ENCODE measurements around the gene XCR1.
"Not testable (repeated sequence)": the region's sequence is repeated elsewhere in the genome, so short reads cannot be mapped to it uniquely, and the experiment has no call there.

The XCR1 gene

GRCh38 chr3:46001178-46001577 is 26.1 kb downstream of the XCR1 start:
- DNase-seq, result no peak

DNA sequence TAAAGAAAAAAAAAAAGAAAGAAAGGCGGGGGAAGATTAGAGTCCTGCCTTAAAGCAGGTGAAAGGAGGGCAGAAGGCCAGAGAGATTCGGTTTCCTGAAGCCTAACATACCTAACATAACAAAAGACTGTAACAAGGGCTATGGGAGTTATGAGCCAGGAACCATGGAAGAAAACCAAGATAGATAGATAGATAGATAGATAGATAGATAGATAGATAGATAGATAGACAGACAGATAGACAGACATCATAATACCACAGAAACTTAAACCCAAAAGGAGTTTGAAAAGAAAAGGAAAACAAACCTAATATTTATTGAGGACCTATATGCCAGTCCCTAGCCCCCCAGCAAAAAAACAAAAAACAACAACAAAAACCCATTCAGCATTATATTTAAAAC is 29.3 kb downstream of the XCR1 start:
- DNase-seq, result no peak

DNA sequence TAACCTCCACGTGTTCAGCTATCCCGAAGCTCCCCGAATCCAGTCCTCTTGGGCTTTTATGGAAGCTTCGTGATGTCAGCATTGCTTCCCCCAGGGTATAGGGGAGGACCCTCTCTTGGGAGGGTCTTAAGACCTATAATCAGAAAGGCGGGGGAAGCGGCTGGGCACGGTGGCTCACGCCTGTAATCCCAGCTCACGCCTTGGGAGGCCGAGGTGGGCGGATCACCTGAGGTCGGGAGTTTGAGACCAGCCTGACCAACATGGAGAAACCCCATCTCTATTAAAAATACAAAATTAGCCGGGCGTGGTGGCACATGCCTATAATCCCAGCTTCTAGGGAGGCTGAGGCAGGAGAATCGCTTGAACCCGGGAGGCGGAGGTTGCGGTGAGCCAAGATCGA is 29.8 kb downstream of the XCR1 start:
- not testable (repeated sequence) for DNase-seq

DNA sequence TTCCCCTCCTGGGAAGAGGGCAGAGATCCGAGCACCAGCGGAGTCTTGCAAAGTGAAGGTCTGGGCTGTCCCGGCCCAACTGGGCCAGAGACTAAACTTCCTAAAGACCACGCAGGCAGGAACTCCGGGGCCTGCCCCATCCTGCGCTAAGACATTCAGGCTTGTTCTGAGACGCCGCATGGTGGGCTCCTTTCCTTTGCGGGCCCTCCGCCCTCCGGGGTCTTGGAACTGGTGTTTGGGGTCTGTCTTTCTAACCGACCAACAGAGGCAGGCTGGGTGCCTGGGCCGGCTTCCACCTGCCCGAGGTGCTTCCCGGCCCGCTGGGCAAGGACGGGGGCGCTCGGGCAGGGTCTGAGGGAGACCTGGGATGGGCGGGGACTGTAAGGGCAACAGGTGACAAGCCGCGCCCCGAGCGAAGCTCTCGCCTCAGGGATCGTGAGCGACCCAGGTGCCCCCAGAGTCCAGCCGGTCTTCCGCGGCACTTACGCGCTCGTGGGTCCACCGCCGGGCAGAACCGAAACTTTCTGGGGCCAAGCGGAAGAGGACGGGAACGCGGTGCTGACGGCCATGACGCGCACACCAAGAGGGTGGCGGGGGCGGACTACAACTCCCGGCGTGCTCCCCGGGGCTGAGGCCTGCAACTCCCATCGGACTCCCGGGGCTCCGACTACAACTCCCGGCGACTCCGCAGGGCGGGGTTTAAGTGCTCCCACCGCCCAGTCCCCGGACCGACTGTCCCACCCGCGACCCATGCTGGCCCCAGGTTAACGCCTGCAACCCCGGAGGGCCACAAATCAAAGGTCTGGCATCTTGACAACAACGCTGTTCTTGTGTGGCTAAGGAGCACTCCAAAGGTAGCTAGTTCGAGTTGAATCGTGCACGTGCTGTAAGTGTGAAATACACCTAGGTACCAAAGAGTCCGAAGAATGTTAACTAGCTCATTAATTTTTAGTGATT is 31.8 kb downstream of the XCR1 start, which contains the start of gene FYCO1:
Gene FYCO1, minus strand, starts transcription at position 589 of the 957 bp plus-strand sequence. CDS start 10,914 bp downstream, outside the sequence.
- peak; percentile 63 for DNase-seq

- DNase-seq, result peak; percentile 45
These were observed 32.7 kb downstream of the XCR1 start for GRCh38 chr3:45994419-45995235.

DNA sequence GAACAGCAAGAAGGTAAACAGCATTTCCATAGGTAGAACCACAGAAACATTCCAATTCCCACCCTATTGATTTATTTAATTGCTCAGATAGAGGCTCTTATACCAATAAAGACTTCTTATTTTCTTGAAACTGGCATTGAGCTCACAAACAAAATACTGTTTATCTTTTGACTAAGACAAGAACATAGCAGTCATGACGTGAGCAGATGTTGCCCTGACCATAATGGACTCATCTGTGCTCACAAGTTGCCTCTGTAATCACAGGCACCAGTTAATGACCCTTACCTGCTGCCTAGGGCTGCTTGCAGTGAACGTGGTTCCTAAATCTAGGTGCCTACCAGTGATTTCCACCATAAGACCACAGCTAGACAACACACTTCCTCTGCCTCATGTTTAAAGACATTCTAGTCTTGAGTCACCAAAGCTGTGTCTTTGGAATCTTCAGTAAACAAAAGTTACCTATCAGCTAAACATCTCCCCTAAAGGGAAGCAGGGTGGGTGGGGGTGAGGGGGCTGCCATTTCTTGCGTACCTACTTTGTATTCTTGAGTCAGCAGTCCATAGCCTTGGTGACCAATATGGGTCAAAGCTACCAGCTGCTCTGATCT is 33.8 kb downstream of the XCR1 start:
- DNase-seq, result no peak

DNA sequence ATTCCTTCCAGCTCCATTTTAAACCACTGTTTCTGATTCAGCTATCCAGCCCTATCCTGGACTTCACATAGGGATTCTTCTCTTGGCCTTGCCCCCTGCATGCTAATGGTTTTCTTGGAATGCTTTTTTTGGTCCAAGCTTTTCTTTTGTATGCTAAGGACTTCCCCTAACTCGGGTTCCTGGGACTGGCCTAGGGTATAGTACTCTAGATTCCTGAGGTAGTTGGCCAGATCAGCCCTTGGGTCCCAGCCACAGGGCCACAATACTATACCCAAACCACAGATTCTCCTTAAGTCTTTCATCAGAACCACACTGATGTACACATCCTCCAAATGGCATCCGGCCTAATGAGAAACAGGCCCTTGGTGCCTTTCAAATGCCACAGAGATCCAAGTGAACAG is 34.5 kb downstream of the XCR1 start:
- DNase-seq, result no peak

GRCh38 chr3:45992133-45992729 is 35.1 kb downstream of the XCR1 start:
- no peak for DNase-seq

- no peak for DNase-seq
These were observed 35.9 kb downstream of the XCR1 start for GRCh38 chr3:45991341-45991740.

DNA sequence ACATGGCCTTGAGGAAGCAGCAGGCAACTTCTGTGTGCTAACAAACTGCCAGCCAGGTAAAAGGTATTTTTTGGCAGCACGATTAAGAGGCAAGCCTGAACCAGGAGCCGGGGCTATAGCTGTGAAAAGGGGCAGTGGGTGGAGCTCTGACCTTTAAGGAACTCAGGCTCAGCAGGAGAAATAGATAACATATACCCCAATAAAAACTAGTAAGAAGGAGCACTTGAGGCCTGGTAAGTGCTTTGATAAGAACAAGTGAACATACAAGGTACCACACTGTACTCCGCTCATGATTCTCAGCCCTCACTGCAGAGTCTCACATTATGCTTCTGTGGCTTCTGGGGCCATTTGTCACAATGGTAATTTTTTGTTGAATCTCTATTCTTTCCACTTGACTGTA is 37.1 kb downstream of the XCR1 start:
- no peak for DNase-seq

- DNase-seq, result no peak
These were observed 38.5 kb downstream of the XCR1 start for GRCh38 chr3:45988804-45989203.

GRCh38 chr3:45988362-45988761 is 38.9 kb downstream of the XCR1 start:
- DNase-seq, result no peak

- no peak for DNase-seq
These were observed 39.7 kb downstream of the XCR1 start for GRCh38 chr3:45987368-45988291.

DNA sequence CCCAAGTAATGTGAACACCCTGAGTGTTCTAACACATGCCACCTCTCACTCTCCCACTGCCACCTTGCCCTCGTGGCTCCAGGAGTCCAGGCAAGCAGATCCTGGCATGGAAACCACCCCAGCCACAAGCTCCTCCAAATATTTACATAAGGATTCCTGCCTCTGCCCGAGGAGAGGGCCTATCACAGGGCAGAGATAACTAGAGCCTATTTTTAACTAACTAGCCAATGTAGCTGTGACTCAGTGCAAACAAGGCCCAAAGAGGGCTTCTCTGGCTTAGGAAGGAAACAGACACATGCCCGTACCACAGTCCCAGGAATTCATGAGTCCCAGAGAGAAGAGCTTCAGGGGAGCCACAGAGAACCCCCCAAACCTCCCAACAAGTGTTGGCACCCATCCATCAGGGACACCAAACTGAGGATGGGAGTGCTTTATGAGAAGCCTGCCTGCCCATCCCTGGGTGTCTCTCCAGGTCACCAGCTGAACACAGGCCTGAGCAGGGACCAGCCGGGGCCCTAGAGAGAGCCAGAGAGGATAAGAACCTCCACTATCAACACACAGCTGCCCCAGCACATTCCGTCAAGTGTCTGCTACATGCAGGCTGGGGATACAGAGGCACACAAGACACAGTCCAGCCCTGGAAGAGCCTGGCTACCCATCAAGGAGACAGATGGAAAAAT is 40.8 kb downstream of the XCR1 start:
- DNase-seq, result no peak

GRCh38 chr3:45985532-45986302 is 41.6 kb downstream of the XCR1 start:
- no peak for DNase-seq

DNA sequence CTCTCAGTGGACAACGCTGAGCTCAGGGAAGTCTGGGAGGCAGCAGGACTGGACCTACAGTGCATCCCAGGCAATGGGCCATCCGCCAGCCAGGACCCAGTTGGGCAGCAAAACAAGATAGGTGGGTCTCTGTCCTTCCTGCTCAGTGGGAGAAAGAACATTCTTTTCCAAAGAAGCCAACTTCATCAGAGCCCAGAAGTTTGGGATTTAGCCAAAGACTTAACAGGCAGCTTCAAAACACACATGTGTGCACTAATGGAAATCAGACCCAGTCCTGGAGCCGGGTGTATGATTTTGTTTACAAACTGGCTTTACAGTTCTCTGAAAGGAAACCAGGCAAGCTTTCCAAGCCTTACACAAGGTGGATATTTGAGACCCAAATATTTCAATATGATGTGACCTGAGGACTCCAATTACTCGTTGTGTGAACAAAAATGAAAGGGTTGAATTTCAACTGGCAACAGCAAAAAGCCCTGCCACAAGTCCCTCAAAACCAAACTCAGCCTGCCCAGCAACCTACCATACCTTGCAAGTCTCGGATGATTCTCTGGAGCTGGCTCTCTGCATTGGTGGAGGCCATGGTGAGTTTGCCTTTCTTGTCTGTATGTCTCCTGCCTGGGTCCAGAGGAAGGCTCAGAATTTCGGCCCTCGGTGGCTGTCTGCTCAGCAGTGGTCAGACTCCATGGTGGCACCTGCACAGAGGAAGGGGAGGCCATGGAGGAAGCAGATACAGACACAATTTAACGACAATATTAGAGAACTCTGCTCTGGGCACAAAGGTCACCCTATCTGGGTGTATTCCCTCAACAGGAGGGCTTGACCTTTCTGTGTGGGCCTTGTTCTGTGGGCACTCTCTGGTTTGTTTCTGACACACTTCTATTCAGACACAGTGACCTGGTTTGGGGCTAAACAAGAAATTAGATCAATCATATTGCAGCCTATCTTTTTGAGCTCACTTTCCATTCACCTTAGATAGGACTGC is 42.7 kb downstream of the XCR1 start:
- DNase-seq, result no peak

DNA sequence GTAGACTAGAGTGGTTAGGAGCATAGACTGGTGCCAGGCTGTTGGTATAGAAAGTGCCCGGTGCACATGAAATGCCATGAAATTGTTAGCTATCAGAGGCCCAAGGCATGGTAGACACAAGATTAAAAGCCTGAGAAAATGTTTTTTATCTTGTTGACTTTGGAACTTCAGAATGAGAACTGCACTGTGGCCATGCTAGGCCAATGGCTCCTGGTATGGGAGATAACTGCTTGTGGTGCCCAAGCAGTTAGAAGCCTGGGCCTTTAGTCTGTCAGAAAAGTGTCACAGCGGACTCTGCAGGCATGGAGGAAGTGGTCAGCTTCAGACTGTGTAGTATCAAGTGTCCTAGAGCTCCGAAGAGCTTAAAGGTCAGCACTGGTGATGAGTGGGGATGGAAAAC is 43.5 kb downstream of the XCR1 start:
- no peak for DNase-seq

DNA sequence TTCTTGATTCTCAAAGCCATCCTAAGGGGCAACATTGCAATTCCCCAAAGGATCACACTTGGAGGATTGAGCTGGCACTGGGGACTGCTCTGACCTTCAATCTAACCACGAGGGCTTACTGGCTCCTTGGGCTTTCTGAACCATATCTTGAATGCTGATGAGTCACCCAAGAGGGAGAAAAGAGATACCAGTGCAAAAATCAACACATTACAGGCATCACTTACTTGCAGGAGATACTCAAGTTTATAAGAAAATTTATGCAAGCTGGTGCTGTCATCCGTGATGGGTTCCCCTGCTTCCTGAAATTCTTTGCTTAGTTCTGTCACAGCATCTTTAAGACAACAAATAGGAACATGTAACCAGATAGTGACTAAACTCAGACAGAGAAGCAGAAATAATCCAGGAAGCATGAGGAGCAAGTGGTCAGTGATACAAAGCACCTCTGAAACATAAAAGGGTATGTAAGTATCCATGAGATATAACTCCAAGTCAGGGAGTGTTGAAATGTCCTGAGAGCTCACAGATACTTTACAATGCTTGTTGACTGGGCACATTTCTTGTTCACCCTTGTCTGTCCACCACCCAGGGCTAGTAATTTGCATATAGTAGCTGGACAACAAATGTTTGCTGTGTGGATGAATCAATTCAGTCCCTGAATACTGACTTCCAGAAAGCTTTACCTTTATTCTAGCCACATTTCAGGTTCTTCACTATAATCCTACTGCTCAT is 45.8 kb downstream of the XCR1 start:
- DNase-seq, result no peak

All from NCI-H2171 (cell line).